GM21390 (cell line): ENCODE results near the gene DKK3.

Experiments
- ATAC-seq: cut with Tn5 transposase; IDR thresholded peaks from one replicate; pipeline ENCODE4 v1.9.1; 2021; ENCODE audit not compliant: unreplicated experiment

The DKK3 gene

GRCh38 chr11:12031856-12032544, 23.6 kb upstream of the DKK3 start:
- no peak for ATAC-seq

- no peak for ATAC-seq
Measured at GRCh38 chr11:12029738-12030363, 21.4 kb upstream of the DKK3 start.

- no peak for ATAC-seq
Measured at GRCh38 chr11:12029119-12029518, 20.7 kb upstream of the DKK3 start.

GRCh38 chr11:12028303-12028702, 19.9 kb upstream of the DKK3 start:
- ATAC-seq = no peak

GRCh38 chr11:12026331-12027211, 18.1 kb upstream of the DKK3 start:
- ATAC-seq = no peak

- ATAC-seq = no peak
Measured at GRCh38 chr11:12024254-12024926, 16.0 kb upstream of the DKK3 start.

GRCh38 chr11:12023015-12023414, 14.6 kb upstream of the DKK3 start:
- no peak for ATAC-seq

- ATAC-seq = no peak
Measured at GRCh38 chr11:12020546-12020945, 12.1 kb upstream of the DKK3 start.

- no peak for ATAC-seq
Measured at GRCh38 chr11:12019866-12020416, 11.5 kb upstream of the DKK3 start.

- ATAC-seq = no peak
Measured at GRCh38 chr11:12019337-12019736, 10.9 kb upstream of the DKK3 start.

- ATAC-seq = no peak
Measured at GRCh38 chr11:12017865-12018453, 9.5 kb upstream of the DKK3 start.

- ATAC-seq = no peak
Measured at GRCh38 chr11:12017243-12017678, 8.8 kb upstream of the DKK3 start.

- ATAC-seq = no peak
Measured at GRCh38 chr11:12016246-12016645, 7.8 kb upstream of the DKK3 start.

GRCh38 chr11:12015486-12015885, 7.1 kb upstream of the DKK3 start:
- ATAC-seq = no peak

GRCh38 chr11:12013781-12014180, 5.4 kb upstream of the DKK3 start:
- ATAC-seq = no peak

GRCh38 chr11:12009617-12010321, 1.3 kb upstream of the DKK3 start:
- ATAC-seq = no peak

GRCh38 chr11:12008790-12009616, 577 bp upstream of the DKK3 start:
- ATAC-seq = no peak

- ATAC-seq = no peak
Measured at GRCh38 chr11:12007230-12007593, 1.2 kb downstream of the DKK3 start.

GRCh38 chr11:12006552-12007229, 1.7 kb downstream of the DKK3 start:
- no peak for ATAC-seq
